GM10847 (cell line): ENCODE data around the gene UBE2D1.

Experiments
- POLR2A ChIP-seq: IDR thresholded peaks from 2 replicates; pipeline ENCODE4 v1.6.1; 2011; ENCODE audit not compliant: insufficient read length; ENCODE audit errors: extremely low read depth

The UBE2D1 gene

DNA sequence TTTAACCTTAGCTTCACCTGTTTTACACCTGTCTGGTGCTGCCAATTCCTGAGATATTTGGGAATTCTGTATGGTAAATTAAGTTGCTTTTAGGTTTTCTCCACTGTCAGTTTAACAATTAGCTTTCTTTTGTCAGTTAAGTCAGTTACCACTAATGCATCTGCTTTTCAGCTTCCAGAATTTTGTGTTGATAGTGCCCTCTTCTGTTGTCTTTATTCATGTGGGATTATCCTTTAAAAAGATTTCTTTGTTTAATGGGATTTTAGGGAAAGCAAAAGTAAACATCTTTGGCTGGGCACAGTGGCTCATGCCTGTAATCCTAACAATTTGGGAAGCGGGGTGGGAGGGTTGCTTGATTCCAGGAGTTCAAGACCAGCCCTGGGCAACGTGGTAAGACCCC lies 58.5 kb downstream of the UBE2D1 start:
- no peak for TF ChIP-seq POLR2A

- no peak for TF ChIP-seq POLR2A
These were observed 59.7 kb downstream of the UBE2D1 start for GRCh38 chr10:58394471-58394870.

GRCh38 chr10:58396057-58396456 lies 61.3 kb downstream of the UBE2D1 start:
- no peak for TF ChIP-seq POLR2A

GRCh38 chr10:58397830-58398229 lies 63.0 kb downstream of the UBE2D1 start:
- TF ChIP-seq POLR2A = no peak

DNA sequence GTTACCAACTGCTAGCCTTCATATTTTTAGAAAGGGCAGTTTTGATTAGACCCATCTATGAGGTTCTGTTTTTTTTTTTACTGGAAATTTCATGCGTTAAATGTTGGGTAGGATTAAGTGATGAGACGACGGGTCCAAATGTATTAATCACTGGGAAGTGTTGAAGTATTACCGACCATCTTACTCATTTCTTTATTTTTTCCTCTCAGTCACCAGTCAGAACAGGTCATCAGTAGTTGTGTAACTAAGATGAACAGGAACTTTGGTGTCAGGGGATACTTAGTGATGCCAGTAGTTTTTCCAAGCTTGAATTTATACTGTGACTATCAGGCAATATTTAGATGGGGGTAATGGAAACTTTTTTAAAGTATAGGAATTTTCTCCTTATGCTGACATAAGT lies 64.6 kb downstream of the UBE2D1 start:
- no peak for TF ChIP-seq POLR2A

GRCh38 chr10:58400609-58401008 lies 65.8 kb downstream of the UBE2D1 start:
- no peak for TF ChIP-seq POLR2A

GRCh38 chr10:58404001-58404400 lies 69.2 kb downstream of the UBE2D1 start:
- no peak for TF ChIP-seq POLR2A

DNA sequence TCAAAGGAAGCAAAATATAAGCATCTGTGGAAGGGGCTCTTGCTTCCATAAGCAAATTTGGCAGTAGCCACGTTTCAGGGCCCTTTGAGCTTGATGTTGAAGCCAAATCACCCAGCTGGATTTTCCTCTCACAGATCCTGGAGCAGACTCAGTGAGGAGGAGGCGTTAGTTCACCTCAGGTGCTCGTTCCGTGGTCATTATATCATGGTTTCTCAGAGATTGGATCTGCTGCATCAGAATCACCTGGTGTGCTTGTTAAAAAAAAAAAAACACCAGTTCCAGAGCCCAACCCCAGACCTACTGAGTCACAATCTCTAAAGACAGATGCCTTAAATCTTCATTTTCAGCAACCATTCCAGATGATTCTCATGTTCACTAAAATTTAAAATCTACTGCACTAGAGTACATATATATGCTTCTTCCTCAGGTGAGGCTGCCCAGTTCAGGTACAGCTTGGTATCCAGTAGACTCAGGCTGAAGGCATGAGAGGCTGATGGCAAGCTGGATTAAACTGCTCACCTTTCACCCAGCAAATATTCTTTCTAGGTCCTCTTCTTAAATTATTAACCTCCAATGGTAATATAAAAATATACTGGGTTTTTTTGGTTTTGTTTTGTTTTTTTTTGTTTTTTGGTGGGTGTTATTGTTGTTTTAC lies 75.3 kb downstream of the UBE2D1 start:
- TF ChIP-seq POLR2A = no peak

DNA sequence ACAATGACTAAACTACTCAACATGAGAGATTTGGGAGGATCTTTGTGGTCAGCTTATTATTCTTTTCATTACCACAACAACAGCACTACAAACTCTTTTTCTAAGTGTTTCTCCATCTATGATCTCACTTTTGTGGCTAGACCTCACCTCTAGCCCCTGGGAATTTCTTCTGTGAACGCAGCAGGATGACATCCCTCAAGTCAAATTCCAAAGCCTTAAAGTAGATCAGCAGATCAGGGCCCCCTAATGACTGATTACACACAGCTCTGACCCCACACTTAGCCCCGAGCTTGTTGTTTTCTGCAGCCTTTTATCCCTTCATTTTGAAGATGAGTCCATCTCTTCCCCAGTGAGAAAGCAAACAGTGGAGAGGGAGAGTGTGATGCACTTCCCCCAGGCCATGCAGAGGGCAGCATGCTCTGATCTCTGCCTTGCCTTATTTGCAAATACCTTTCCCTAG lies 77.7 kb downstream of the UBE2D1 start:
- TF ChIP-seq POLR2A = no peak

GRCh38 chr10:58414270-58415041 lies 79.7 kb downstream of the UBE2D1 start:
- TF ChIP-seq POLR2A = no peak

GRCh38 chr10:58415757-58416156 lies 81.0 kb downstream of the UBE2D1 start:
- no peak for TF ChIP-seq POLR2A
